Fibroblast of lung (primary cell): Measurements from ENCODE around the gene RGS3. TPM values are rescaled to one million over a fixed set of nuclear protein-coding genes. Genes with fewer than 3 reads are reported as not detected.

Source experiments
- DNase-seq, 2 donors: peaks; one replicate each; pipeline versions ENCODE4 v3.0.0 to v3.0.0-alpha.2; 2010; ENCODE audit warnings: low read depth in 2 of 2
- H2AFZ ChIP-seq: 2 replicates; pipeline ENCODE4 v1.5.1; 2012; ENCODE audit warnings: low read length, control low read depth, inconsistent platforms
- H3K27ac ChIP-seq: 2 replicates; pipeline ENCODE4 v1.5.1; 2011; ENCODE audit warnings: low read length, control low read depth; ENCODE audit not compliant: insufficient read depth
- H3K27me3 ChIP-seq: 2 replicates; pipeline ENCODE4 v1.5.1; 2011; ENCODE audit warnings: mild to moderate bottlenecking, low read length; ENCODE audit not compliant: control insufficient read depth, insufficient read depth
- H3K36me3 ChIP-seq: 2 replicates; pipeline ENCODE4 v1.5.1; 2011; ENCODE audit warnings: low read length; ENCODE audit not compliant: control insufficient read depth, insufficient read depth
- H3K4me1 ChIP-seq: 2 replicates; pipeline ENCODE4 v1.5.1; 2011; ENCODE audit warnings: low read length; ENCODE audit not compliant: control insufficient read depth, insufficient read depth; ENCODE audit errors: extremely low read depth
- H3K4me2 ChIP-seq: 2 replicates; pipeline ENCODE4 v1.5.1; 2011; ENCODE audit warnings: low read length, control low read depth; ENCODE audit not compliant: insufficient read depth; ENCODE audit errors: extremely low read depth
- H3K4me3 ChIP-seq, 4 experiments: fragments of 200-600 bp in 1 of 4; sonication (generic) in 1 of 4; replicated peaks in 1 of 4; 2 replicates each; pipeline ENCODE4 v1.5.1; 2011 to 2016; ENCODE audit warnings: low read length in 4 of 4, low read depth in 3 of 4, mild to moderate bottlenecking in 3 of 4, control low read depth in 2 of 4, inconsistent platforms in 1 of 4, mixed read lengths in 1 of 4; ENCODE audit not compliant: insufficient read depth in 1 of 4; ENCODE audit errors: control extremely low read depth in 1 of 4
- H3K79me2 ChIP-seq: 2 replicates; pipeline ENCODE4 v1.5.1; 2012; ENCODE audit warnings: mild to moderate bottlenecking, low read length, inconsistent platforms; ENCODE audit not compliant: control insufficient read depth, insufficient read depth
- H3K9ac ChIP-seq: 2 replicates; pipeline ENCODE4 v1.5.1; 2011; ENCODE audit warnings: mild to moderate bottlenecking, low read length, control low read depth; ENCODE audit not compliant: insufficient read depth
- H3K9me3 ChIP-seq: 2 replicates; pipeline ENCODE4 v1.5.1; 2012; ENCODE audit warnings: low read depth, low read length; ENCODE audit not compliant: control insufficient read depth, insufficient read depth
- H4K20me1 ChIP-seq: 2 replicates; pipeline ENCODE4 v1.5.1; 2011; ENCODE audit warnings: low read length; ENCODE audit not compliant: control insufficient read depth, insufficient read depth; ENCODE audit errors: extremely low read depth
- EZH2 ChIP-seq: IDR thresholded peaks from 2 replicates; pipeline ENCODE4 v1.5.1; 2012; ENCODE audit warnings: low read length, control low read depth, mild to moderate bottlenecking; ENCODE audit errors: missing control alignments
- polyA plus RNA-seq, 2 donors: library from polyadenylated mRNA; depleted of rRNA in 1 of 2; stranded (reverse) in 1 of 2; unstranded in 1 of 2; fragments of >200 nt; gene quantifications; 2 replicates each; pipeline ENCODE4 v1.2.1, GENCODE V29; 2011 to 2012; ENCODE audit warnings: missing spikeins in 1 of 2
- total RNA-seq: library from RNA; depleted of rRNA; stranded (reverse); fragments of >200 nt; gene quantifications from 2 replicates; pipeline ENCODE4 v1.2.1, GENCODE V29; 2014
- TF ChIP-seq, protein P1 (sequence below), 2 donors: IDR thresholded peaks in 1 of 2; conservative IDR thresholded peaks in 1 of 2; 1 replicate in 1 of 2; 2 replicates in 1 of 2; pipeline ENCODE4 v1.5.1; 2011 to 2012; ENCODE audit warnings: low read length in 2 of 2, control low read depth in 1 of 2, inconsistent platforms in 1 of 2, low read depth in 1 of 2, mild to moderate bottlenecking in 1 of 2

Gene RGS3
- total and polyA plus RNA-seq, 2 donors (not counting 1 experiment from before 2014, with no cell fraction given) = 48.1 to 74.3 TPM

DNA sequence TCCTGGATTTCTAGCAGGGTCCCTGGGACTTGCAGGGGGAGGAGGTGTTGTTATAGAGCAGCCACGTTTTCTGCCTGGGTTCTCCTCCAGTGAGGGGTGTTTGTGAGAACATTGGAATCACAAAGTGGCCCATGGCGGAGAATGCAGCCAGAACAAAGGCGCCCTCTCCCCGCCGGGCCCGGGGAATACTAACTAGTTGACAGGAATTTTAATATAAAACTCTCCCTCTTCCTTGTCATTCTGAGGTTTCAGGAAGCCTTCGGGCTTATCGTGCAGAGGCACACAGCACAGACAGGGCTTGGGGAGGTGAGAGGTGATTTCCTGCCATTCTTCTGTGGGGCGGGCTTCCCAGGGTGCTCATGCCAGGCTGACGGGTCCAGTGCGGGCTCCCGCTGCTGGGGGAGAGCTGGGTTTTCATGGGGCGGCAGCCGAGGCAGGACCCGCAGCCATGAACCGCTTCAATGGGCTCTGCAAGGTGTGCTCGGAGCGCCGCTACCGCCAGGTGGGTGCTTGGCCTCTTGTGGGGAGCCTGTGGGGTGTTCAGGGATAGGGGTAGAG, 37.7 kb downstream of the RGS3 start:
- Histone ChIP-seq H3K4me3 (no peak overlapping the region), H3K36me3 (no peaks in the 10 kb centered on the region), H3K4me2 (no peak overlapping the region), H3K9ac (no peak overlapping the region), H3K79me2 (no peaks in the 10 kb centered on the region), H3K9me3 (no peaks in the 10 kb centered on the region), H3K27ac (no peak overlapping the region), H3K4me1 (peaks cover 2% of the 10 kb centered on the region), H3K27me3 (no peaks in the 10 kb centered on the region), H4K20me1 (no peaks in the 10 kb centered on the region), H2AFZ (no peak overlapping the region)
- DNase-seq = no peak
- TF ChIP-seq, protein P1, sequence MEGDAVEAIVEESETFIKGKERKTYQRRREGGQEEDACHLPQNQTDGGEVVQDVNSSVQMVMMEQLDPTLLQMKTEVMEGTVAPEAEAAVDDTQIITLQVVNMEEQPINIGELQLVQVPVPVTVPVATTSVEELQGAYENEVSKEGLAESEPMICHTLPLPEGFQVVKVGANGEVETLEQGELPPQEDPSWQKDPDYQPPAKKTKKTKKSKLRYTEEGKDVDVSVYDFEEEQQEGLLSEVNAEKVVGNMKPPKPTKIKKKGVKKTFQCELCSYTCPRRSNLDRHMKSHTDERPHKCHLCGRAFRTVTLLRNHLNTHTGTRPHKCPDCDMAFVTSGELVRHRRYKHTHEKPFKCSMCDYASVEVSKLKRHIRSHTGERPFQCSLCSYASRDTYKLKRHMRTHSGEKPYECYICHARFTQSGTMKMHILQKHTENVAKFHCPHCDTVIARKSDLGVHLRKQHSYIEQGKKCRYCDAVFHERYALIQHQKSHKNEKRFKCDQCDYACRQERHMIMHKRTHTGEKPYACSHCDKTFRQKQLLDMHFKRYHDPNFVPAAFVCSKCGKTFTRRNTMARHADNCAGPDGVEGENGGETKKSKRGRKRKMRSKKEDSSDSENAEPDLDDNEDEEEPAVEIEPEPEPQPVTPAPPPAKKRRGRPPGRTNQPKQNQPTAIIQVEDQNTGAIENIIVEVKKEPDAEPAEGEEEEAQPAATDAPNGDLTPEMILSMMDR (conservative IDR thresholded peaks at IDR 0.05 in 1 of 2, IDR thresholded peaks at IDR 0.05 in 1 of 2; ENCODE audit: low read depth in 1 of 2, low read length in 2 of 2) = no peak
- no peak for TF ChIP-seq EZH2

DNA sequence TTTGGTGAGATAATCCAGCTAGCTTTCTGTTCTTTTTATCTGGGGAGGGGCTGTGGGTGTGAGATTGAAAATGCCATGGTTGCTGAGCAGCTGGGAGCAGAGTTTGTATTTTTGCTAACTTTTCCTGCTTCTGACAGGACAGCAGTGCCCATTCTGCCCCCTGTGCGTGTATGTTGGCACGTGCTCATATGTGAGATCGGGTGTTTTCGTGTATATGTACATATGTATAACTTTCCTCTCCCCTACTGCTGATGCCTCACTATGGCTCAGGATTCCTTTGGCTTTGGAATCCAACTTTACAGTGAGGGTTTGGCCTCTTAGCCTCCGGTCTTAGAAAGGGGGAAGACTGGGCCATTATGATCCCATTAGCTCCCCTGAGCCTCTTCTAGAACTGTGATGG, 38.3 kb downstream of the RGS3 start:
- no peak overlapping the region for H3K4me2 ChIP-seq
- peaks cover 2% of the 10 kb centered on the region for H3K4me1 ChIP-seq
- no peak overlapping the region for H3K27ac ChIP-seq
- H3K4me3 ChIP-seq = no peak overlapping the region
- DNase-seq = no peak
- no peak overlapping the region for H2AFZ ChIP-seq
- no peaks in the 10 kb centered on the region for H3K27me3 ChIP-seq
- H4K20me1 ChIP-seq = no peaks in the 10 kb centered on the region
- H3K79me2 ChIP-seq = no peaks in the 10 kb centered on the region
- no peaks in the 10 kb centered on the region for H3K36me3 ChIP-seq
- H3K9me3 ChIP-seq = no peaks in the 10 kb centered on the region
- H3K9ac ChIP-seq = no peak overlapping the region
- TF ChIP-seq, protein P1 (conservative IDR thresholded peaks at IDR 0.05 in 1 of 2, IDR thresholded peaks at IDR 0.05 in 1 of 2; ENCODE audit: low read depth in 1 of 2, low read length in 2 of 2) = no peak
- TF ChIP-seq EZH2 = no peak

DNA sequence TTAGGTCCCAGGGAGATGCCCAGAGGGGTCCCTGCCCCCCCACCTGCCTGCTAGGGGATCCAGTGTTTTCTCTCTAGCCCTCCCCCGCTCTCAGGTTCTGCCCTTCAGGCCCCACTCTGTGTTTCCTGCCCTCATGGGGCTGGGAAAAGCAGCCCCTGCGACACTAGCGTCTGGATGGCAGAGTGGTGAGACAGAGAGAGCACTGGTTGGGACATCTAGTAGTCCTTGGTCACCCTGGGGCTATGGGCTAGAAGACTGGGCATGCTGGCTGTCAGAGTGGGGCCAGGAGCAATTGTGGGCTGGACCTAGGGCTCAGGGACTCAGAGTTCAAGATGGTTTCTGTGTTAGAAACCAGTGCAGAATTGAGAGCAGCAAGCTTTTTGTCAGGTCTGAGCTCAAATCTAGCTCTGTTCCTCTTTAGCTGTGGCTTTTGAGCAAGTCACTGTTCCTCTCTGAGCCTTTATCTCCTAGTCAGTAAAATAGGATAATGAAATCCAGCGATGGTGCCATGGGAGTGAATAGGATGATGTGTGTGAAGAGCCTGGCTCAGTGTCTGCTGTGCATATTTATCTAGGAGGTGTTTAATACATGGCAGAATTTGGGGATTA, 39.0 kb downstream of the RGS3 start:
- no peaks in the 10 kb centered on the region for H3K27me3 ChIP-seq
- H2AFZ ChIP-seq = no peak overlapping the region
- no peak overlapping the region for H3K27ac ChIP-seq
- no peak for DNase-seq
- H3K4me2 ChIP-seq = no peak overlapping the region
- H3K4me3 ChIP-seq = no peak overlapping the region
- no peak for TF ChIP-seq EZH2
- TF ChIP-seq, protein P1 (conservative IDR thresholded peaks at IDR 0.05 in 1 of 2, IDR thresholded peaks at IDR 0.05 in 1 of 2; ENCODE audit: low read depth in 1 of 2, low read length in 2 of 2) = no peak
- no peaks in the 10 kb centered on the region for H4K20me1 ChIP-seq
- H3K36me3 ChIP-seq = no peaks in the 10 kb centered on the region
- H3K9ac ChIP-seq = no peak overlapping the region
- H3K4me1 ChIP-seq = peaks cover 2% of the 10 kb centered on the region
- no peaks in the 10 kb centered on the region for H3K79me2 ChIP-seq
- no peaks in the 10 kb centered on the region for H3K9me3 ChIP-seq
